ENCODE data around the gene POMGNT2. TPM values are rescaled to one million over a fixed set of nuclear protein-coding genes. Genes with fewer than 3 reads are reported as not detected.

The POMGNT2 gene
- polyA plus RNA-seq, 1 of the 3 experiments (the other 2 are of a cell fraction), result 20.6 TPM

DNA sequence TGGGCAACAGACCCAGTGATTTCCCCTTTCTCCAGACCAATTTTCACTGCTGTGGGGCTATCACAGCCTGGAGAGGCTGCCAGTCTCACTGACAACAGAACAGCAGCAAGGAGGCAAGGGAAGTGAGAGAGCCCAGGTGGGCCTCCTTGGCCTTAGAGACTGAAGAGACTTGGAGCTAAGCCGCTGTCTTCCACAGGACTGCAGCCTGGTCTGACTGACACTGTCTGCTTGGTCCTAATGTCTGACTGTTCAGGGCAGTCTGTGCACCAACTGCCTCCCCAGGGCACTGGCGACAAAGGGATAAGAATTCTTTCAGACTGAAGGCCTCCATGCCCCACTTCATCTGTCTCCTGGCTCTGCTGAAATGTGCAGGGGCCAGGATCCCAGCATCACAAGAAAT is 11.5 kb downstream of the POMGNT2 start (continued):
- TF ChIP-seq, protein P1, sequence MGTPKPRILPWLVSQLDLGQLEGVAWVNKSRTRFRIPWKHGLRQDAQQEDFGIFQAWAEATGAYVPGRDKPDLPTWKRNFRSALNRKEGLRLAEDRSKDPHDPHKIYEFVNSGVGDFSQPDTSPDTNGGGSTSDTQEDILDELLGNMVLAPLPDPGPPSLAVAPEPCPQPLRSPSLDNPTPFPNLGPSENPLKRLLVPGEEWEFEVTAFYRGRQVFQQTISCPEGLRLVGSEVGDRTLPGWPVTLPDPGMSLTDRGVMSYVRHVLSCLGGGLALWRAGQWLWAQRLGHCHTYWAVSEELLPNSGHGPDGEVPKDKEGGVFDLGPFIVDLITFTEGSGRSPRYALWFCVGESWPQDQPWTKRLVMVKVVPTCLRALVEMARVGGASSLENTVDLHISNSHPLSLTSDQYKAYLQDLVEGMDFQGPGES (IDR thresholded peaks at IDR 0.05; ENCODE audit: low read depth, low read length), result no peak
- no peak for TF ChIP-seq GABPA (IDR thresholded peaks at IDR 0.05; ENCODE audit: low read depth)
- TF ChIP-seq YY1 (IDR thresholded peaks at IDR 0.05; ENCODE audit: low read depth), result no peak
- TF ChIP-seq, protein P2, sequence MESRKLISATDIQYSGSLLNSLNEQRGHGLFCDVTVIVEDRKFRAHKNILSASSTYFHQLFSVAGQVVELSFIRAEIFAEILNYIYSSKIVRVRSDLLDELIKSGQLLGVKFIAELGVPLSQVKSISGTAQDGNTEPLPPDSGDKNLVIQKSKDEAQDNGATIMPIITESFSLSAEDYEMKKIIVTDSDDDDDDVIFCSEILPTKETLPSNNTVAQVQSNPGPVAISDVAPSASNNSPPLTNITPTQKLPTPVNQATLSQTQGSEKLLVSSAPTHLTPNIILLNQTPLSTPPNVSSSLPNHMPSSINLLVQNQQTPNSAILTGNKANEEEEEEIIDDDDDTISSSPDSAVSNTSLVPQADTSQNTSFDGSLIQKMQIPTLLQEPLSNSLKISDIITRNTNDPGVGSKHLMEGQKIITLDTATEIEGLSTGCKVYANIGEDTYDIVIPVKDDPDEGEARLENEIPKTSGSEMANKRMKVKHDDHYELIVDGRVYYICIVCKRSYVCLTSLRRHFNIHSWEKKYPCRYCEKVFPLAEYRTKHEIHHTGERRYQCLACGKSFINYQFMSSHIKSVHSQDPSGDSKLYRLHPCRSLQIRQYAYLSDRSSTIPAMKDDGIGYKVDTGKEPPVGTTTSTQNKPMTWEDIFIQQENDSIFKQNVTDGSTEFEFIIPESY (IDR thresholded peaks at IDR 0.05; ENCODE audit: borderline replicate concordance, low read depth), result no peak
- no peak for TF ChIP-seq RXRA (IDR thresholded peaks at IDR 0.05; ENCODE audit: borderline replicate concordance, low read depth)
- no peak for TF ChIP-seq RFX5 (IDR thresholded peaks at IDR 0.05; ENCODE audit: low read length)
- no peak for TF ChIP-seq ELF1 (IDR thresholded peaks at IDR 0.05)

DNA sequence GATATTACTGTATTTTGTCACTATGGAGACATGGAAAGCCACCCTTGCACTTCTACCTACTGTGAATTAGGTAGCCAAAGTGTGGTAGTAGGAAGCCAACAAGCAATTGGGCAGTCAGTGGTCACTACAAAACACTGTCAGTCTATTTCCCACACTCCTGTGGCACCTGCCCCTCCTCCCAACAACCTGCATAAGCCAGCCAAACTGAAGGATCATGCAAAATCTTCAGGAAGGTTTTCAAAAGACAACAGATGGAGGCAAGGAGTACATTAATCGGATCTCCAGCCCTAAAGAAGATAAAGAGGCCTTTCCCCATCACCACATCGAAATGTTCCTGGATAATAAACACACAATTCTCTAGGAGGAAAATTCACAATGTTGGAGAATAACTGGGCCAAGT is 11.9 kb downstream of the POMGNT2 start:
- Histone ChIP-seq H3K27me3 (ENCODE audit: insufficient read depth) (no peaks in the 10 kb centered on the region), H4K20me1 (ENCODE audit: insufficient read depth) (no peaks in the 10 kb centered on the region), H3K4me1 (ENCODE audit: control insufficient read depth in 1 of 2, insufficient read depth in 2 of 2, low read depth in 1 of 2, low read length in 1 of 2) (peaks cover 0 to 16% of the 10 kb centered on the region in 2 experiments; a peak in 1 of 4 replicates), H3K4me2 (no peak overlapping the region), H3K9me3 (no peaks in the 10 kb centered on the region), H3F3A (replicated peaks; ENCODE audit: insufficient read depth) (no peaks in the 10 kb centered on the region), H3K4me3 (ENCODE audit: low read depth in 2 of 2, low read length in 1 of 2) (no peak overlapping the region), H3K79me2 (ENCODE audit: insufficient read depth) (no peaks in the 10 kb centered on the region), H2AFZ (ENCODE audit: low read depth) (no peak overlapping the region), H3K9me2 (no peaks in the 10 kb centered on the region), H3K9ac (no peak overlapping the region), H3K36me3 (replicated peaks in 1 of 2; ENCODE audit: control insufficient read depth in 1 of 2, insufficient read depth in 2 of 2, low read length in 1 of 2) (no peaks in the 10 kb centered on the region), H3K27ac (ENCODE audit: low read depth in 2 of 2, low read length in 1 of 2) (no peak overlapping the region)
- DNase-seq, result no peak
- 67% methylated on average over 2 of the region's 2 CpGs for WGBS (ENCODE audit: low lambda C conversion rate)
- CTCF ChIA-PET, result no interaction called here
- POLR2A ChIA-PET, result no interaction called here
- TF ChIP-seq FOXM1 (IDR thresholded peaks at IDR 0.05; ENCODE audit: low read depth) (no peak), NRF1 (IDR thresholded peaks at IDR 0.05; ENCODE audit: low read depth, low read length) (no peak), YY1 (IDR thresholded peaks at IDR 0.05; ENCODE audit: low read depth) (no peak), JUND (IDR thresholded peaks at IDR 0.05) (no peak), RXRA (IDR thresholded peaks at IDR 0.05; ENCODE audit: borderline replicate concordance, low read depth) (no peak), SIN3A (IDR thresholded peaks at IDR 0.05; ENCODE audit: borderline replicate concordance, low read depth, low read length) (no peak), RCOR1 (IDR thresholded peaks at IDR 0.05; ENCODE audit: low read length) (no peak)
- TF ChIP-seq, protein P3, sequence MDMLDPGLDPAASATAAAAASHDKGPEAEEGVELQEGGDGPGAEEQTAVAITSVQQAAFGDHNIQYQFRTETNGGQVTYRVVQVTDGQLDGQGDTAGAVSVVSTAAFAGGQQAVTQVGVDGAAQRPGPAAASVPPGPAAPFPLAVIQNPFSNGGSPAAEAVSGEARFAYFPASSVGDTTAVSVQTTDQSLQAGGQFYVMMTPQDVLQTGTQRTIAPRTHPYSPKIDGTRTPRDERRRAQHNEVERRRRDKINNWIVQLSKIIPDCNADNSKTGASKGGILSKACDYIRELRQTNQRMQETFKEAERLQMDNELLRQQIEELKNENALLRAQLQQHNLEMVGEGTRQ (IDR thresholded peaks at IDR 0.05; ENCODE audit: borderline replicate concordance, low read depth, low read length), result no peak
- TF ChIP-seq, protein P4, sequence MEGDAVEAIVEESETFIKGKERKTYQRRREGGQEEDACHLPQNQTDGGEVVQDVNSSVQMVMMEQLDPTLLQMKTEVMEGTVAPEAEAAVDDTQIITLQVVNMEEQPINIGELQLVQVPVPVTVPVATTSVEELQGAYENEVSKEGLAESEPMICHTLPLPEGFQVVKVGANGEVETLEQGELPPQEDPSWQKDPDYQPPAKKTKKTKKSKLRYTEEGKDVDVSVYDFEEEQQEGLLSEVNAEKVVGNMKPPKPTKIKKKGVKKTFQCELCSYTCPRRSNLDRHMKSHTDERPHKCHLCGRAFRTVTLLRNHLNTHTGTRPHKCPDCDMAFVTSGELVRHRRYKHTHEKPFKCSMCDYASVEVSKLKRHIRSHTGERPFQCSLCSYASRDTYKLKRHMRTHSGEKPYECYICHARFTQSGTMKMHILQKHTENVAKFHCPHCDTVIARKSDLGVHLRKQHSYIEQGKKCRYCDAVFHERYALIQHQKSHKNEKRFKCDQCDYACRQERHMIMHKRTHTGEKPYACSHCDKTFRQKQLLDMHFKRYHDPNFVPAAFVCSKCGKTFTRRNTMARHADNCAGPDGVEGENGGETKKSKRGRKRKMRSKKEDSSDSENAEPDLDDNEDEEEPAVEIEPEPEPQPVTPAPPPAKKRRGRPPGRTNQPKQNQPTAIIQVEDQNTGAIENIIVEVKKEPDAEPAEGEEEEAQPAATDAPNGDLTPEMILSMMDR (IDR thresholded peaks at IDR 0.05), result no peak
